ENCODE data around the gene TUBA1C. TPM values are rescaled to one million over a fixed set of nuclear protein-coding genes. Genes with fewer than 3 reads are reported as not detected.

The TUBA1C gene
- polyA plus RNA-seq, 1 experiment = 2,194 TPM

GRCh38 chr12:49294086-49294803 lies 29.4 kb downstream of the TUBA1C start:
- CTCF ChIA-PET = interaction anchor here (0.6 to 11.5 kb wide), 13 partner anchors 7 to 287 kb away, joined by 3 to 94 read pairs (median 7); partner anchors contain the start of gene C1QL4
- TF ChIP-seq CTCF (IDR thresholded peaks at IDR 0.05; ENCODE audit: insufficient read depth, low read depth, low read length) = no peak
- Histone ChIP-seq H3K36me3 (ENCODE audit: control insufficient read depth, insufficient read depth, low read length) (no peaks in the 10 kb centered on the region), H3K4me3 (ENCODE audit: low read depth, low read length) (no peak overlapping the region), H3K27me3 (ENCODE audit: control insufficient read depth, insufficient read depth, low read length) (peaks cover 48% of the 10 kb centered on the region)
- no peak for DNase-seq (ENCODE audit: low read depth)
- POLR2A ChIA-PET = no interaction called here

- Histone ChIP-seq H3K4me3 (ENCODE audit: low read depth, low read length) (no peak overlapping the region), H3K36me3 (ENCODE audit: control insufficient read depth, insufficient read depth, low read length) (no peaks in the 10 kb centered on the region), H3K27me3 (ENCODE audit: control insufficient read depth, insufficient read depth, low read length) (peaks cover 48% of the 10 kb centered on the region)
- TF ChIP-seq CTCF (IDR thresholded peaks at IDR 0.05; ENCODE audit: insufficient read depth, low read depth, low read length) = no peak
- CTCF ChIA-PET = interaction anchor here (0.6 to 11.5 kb wide), 10 partner anchors 7 to 56 kb away, joined by 3 to 94 read pairs (median 12); partner anchors contain the start of gene C1QL4
- no peak for DNase-seq (ENCODE audit: low read depth)
- POLR2A ChIA-PET = no interaction called here
Measured at GRCh38 chr12:49294804-49295081, 29.9 kb downstream of the TUBA1C start.

GRCh38 chr12:49295082-49295936 lies 30.4 kb downstream of the TUBA1C start, which contains the start of gene PRPH:
Gene PRPH (plus strand): TSS chr12:49295147. CDS start chr12:49295201, 54 bp downstream.
- ChIA-PET POLR2A (no interaction called here), CTCF (interaction anchor here (0.7 to 11.5 kb wide), 18 partner anchors 8 to 286 kb away, joined by 3 to 94 read pairs (median 7); partner anchors contain the start of genes C1QL4 and TROAP)
- no peak for TF ChIP-seq CTCF (IDR thresholded peaks at IDR 0.05; ENCODE audit: insufficient read depth, low read depth, low read length)
- no peaks in the 10 kb centered on the region for H3K36me3 ChIP-seq (ENCODE audit: control insufficient read depth, insufficient read depth, low read length)
- H3K27me3 ChIP-seq (ENCODE audit: control insufficient read depth, insufficient read depth, low read length) = peaks cover 48% of the 10 kb centered on the region
- no peak within 1 kb of the TSS for H3K4me3 ChIP-seq (ENCODE audit: low read depth, low read length)
- no peak for DNase-seq (ENCODE audit: low read depth)

GRCh38 chr12:49296034-49296835 lies 31.4 kb downstream of the TUBA1C start:
- CTCF ChIA-PET = interaction anchor here (0.7 to 11.5 kb wide), 22 partner anchors 9 to 285 kb away, joined by 3 to 94 read pairs (median 6); partner anchors contain the start of genes C1QL4 and TROAP
- Histone ChIP-seq H3K4me3 (ENCODE audit: low read depth, low read length) (no peak overlapping the region), H3K27me3 (ENCODE audit: control insufficient read depth, insufficient read depth, low read length) (peaks cover 48% of the 10 kb centered on the region), H3K36me3 (ENCODE audit: control insufficient read depth, insufficient read depth, low read length) (no peaks in the 10 kb centered on the region)
- POLR2A ChIA-PET = no interaction called here
- DNase-seq (ENCODE audit: low read depth) = no peak
- peak; percentile 74 for TF ChIP-seq CTCF (IDR thresholded peaks at IDR 0.05; ENCODE audit: insufficient read depth, low read depth, low read length)

Data from BJ (cell line).